Measurements from ENCODE around the gene IGSF9.

- no peak for TF ChIP-seq SUZ12 (IDR thresholded peaks at IDR 0.05)
- TF ChIP-seq SP1 (IDR thresholded peaks at IDR 0.05): no peak
- no peak for TF ChIP-seq BHLHE40 (IDR thresholded peaks at IDR 0.05; ENCODE audit: borderline replicate concordance)
Observed at GRCh38 chr1:159889202-159889601, 56.2 kb downstream of the IGSF9 start.
